Uterus (tissue), 4 donors: ENCODE results near the gene PML. TPM values are rescaled to one million over a fixed set of nuclear protein-coding genes. Genes with fewer than 3 reads are reported as not detected.

Source experiments
- DNase-seq, 2 donors: peaks; one replicate each; pipeline ENCODE4 v3.0.0-alpha.2; 2019 to 2020
- H3K27ac ChIP-seq, 2 donors: fragments of 200-600 bp; sonication (generic); 1 replicate in 1 of 2; 2 replicates in 1 of 2; pipeline ENCODE4 v1.5.1; 2016 to 2018
- H3K27me3 ChIP-seq, 2 donors: fragments of 200-600 bp; sonication (generic); one replicate each; pipeline ENCODE4 v1.5.1; 2018 to 2019; ENCODE audit warnings: control low read depth in 1 of 2
- H3K36me3 ChIP-seq, 2 donors: fragments of 200-600 bp; sonication (generic); one replicate each; pipeline ENCODE4 v1.5.1; 2019; ENCODE audit warnings: control low read depth in 1 of 2
- H3K4me1 ChIP-seq, 2 donors: fragments of 200-600 bp; sonication (generic); one replicate each; pipeline ENCODE4 v1.5.1; 2018 to 2019; ENCODE audit warnings: control low read depth in 1 of 2
- H3K4me3 ChIP-seq, 2 donors: fragments of 200-600 bp; sonication (generic); 1 replicate in 1 of 2; 2 replicates in 1 of 2; pipeline ENCODE4 v1.5.1; 2018 to 2019; ENCODE audit warnings: mild to moderate bottlenecking in 1 of 2
- H3K9me3 ChIP-seq, 2 donors: fragments of 200-600 bp; sonication (generic); one replicate each; pipeline ENCODE4 v1.5.1; 2019; ENCODE audit warnings: control low read depth in 1 of 2
- POLR2A ChIP-seq, 2 donors: fragments of 450-650 bp; IDR thresholded peaks; one replicate each; pipeline ENCODE4 v1.6.1; 2016; ENCODE audit warnings: antibody characterized with exemption in 2 of 2, mild to moderate bottlenecking in 1 of 2, moderate library complexity in 1 of 2
- intact Hi-C: fragments of 100-400 bp; cut with DNase I; formaldehyde crosslinking; loops from one replicate; pipeline ENCODE4 v1.15.1; 2023; ENCODE audit warnings: low total_unique reads
- total RNA-seq, 4 donors: library from RNA; depleted of rRNA in 3 of 4; stranded (reverse); fragments of >200 nt in 3 of 4; gene quantifications; one replicate each; pipeline versions ENCODE4 v1.1.0 to v1.2.4, GENCODE V29; 2014 to 2023
- TF ChIP-seq, protein P1 (sequence below), 4 experiments: fragments of 200-600 bp in 2 of 4; fragments of 450-650 bp in 2 of 4; sonication (generic) in 2 of 4; IDR thresholded peaks; one replicate each; pipeline ENCODE4 v1.5.1; 2016 to 2019; ENCODE audit warnings: antibody characterized with exemption in 4 of 4, mild to moderate bottlenecking in 2 of 4, moderate library complexity in 1 of 4
- donor health status: DM: yes; HTN: yes; CAD: no.

Gene PML
- total RNA-seq, 4 donors from 2014 or later = 39.0 to 118 (median 78.3) TPM

DNA sequence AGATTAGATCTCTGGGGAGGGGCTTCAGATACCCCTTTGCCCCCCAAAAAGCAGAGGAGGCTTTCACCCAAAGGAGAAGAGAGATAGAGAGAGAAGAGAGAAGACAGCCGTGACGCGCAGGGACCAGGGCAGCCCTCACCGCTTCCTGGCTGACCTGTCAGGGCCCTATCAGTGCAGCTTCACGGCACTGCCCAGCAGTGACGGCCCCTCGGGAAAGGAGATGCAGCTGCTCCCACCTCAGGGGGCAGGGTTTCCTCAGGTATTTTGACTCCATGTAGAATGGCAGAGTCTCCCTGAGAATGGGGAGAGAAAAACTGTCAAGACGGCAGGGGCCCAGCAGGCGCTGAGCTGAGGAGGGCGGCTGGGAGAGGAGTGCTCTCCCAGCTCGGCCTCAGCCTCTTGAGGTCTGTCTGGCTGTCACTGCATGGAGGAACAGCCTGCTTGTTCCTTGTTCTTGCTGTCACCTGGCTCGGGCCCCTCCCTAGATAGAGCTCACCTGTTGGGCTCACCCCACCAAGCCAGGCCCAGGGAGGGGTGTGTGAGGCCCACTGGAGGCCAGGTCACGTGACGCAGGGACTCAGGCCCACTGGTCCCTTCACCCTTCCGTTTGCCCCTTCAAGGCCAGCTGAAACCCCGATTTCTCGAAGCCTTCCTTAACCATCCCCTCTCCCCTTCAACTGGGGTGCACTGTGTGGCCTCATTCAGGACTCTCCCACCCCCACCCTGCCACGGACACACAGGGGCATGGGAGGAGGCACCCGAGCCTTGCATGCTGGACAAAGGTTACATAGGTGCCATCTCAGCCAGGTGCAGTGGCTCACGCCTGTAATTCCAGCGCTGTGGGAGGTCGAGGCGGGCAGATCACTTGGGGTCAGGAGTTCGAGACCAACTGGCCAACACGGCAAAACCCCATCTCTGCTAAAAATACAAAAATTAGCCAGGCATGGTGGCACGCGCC is 40.0 kb upstream of the PML start:
- H3K4me1 ChIP-seq = peaks cover 8 to 13% of the 10 kb centered on the region in 2 donors
- H3K27ac ChIP-seq = no peak overlapping the region
- H3K27me3 ChIP-seq = no peaks in the 10 kb centered on the region
- no peaks in the 10 kb centered on the region for H3K9me3 ChIP-seq
- intact Hi-C loops = no loop called here
- no peak for DNase-seq
- H3K36me3 ChIP-seq = no peaks in the 10 kb centered on the region
- H3K4me3 ChIP-seq = no peak overlapping the region
- no peak for TF ChIP-seq POLR2A (IDR thresholded peaks at IDR 0.05)
- TF ChIP-seq, protein P1, sequence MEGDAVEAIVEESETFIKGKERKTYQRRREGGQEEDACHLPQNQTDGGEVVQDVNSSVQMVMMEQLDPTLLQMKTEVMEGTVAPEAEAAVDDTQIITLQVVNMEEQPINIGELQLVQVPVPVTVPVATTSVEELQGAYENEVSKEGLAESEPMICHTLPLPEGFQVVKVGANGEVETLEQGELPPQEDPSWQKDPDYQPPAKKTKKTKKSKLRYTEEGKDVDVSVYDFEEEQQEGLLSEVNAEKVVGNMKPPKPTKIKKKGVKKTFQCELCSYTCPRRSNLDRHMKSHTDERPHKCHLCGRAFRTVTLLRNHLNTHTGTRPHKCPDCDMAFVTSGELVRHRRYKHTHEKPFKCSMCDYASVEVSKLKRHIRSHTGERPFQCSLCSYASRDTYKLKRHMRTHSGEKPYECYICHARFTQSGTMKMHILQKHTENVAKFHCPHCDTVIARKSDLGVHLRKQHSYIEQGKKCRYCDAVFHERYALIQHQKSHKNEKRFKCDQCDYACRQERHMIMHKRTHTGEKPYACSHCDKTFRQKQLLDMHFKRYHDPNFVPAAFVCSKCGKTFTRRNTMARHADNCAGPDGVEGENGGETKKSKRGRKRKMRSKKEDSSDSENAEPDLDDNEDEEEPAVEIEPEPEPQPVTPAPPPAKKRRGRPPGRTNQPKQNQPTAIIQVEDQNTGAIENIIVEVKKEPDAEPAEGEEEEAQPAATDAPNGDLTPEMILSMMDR (IDR thresholded peaks at IDR 0.05) = no peak

DNA sequence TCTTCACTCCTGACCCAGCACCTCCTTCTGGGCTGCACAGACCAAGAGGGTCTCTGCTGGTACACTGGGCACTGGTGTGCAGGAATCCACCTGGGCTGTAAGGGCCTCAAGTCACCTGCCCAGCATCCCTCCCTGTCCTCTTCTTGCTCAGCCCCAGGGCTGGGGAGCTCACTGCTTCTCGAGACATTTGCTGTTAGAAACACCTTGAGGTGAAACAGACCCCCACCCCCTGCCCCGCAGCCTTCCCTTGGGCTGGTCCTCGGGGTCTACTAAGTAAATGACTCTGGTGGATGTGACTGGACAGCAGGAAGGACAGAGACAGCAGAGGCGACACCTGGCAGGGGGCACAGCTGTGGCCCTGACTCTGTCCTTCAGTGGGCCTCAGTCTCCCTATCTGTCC is 39.2 kb upstream of the PML start:
- no peak for DNase-seq
- Histone ChIP-seq H3K4me3 (no peak overlapping the region), H3K9me3 (no peaks in the 10 kb centered on the region), H3K27me3 (no peaks in the 10 kb centered on the region), H3K36me3 (no peaks in the 10 kb centered on the region), H3K4me1 (peaks cover 8 to 13% of the 10 kb centered on the region in 2 donors), H3K27ac (no peak overlapping the region)
- intact Hi-C loops = no loop called here
- TF ChIP-seq POLR2A (IDR thresholded peaks at IDR 0.05) = no peak
- TF ChIP-seq, protein P1 (IDR thresholded peaks at IDR 0.05) = no peak

DNA sequence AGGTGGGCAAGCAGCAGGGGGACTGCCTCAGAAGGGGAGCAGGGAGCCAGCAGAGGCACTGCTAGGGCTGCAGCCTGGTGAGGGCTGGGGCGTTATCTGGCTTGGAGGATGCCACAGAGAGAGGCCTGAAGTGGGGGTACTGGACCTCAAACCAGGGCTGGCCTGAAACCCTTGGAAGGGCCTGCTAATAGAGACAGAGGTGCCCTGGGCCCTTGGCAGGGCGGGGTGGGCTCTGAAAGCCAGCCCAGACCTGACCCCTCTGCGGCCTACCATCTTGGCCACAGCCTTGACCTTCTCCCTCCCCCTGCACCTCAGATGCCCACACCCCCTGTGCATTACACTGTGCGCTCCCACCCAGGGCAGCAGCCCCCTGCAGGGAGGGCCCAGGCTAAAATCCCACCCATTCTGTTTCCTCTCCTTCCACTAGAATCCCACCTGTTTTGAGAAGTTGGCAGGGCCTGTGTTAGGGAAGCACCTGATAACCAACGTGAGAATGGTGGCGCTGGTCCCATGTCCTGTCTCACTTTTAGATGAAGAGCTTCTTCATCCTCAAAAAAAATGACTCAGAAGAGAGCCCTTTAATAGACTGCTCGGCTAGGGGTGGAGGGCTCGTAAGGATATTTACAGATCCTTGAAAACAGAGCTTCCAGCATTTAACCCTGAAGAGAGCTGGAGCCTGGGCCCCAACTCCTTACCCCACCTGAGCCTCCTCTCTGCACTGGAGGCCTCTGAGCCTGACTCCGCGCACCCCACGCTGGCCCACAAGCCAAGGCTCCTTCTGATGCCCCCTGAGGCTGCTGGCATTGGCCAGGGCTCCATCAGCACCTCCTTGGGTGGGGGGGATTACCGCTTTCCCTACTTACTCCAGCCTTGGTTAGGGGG is 38.4 kb upstream of the PML start:
- Histone ChIP-seq H3K36me3 (no peaks in the 10 kb centered on the region), H3K4me3 (no peak overlapping the region), H3K27ac (peak overlapping the region in 1 of 2 donors; percentile 47), H3K27me3 (no peaks in the 10 kb centered on the region), H3K4me1 (peaks cover 8 to 13% of the 10 kb centered on the region in 2 donors), H3K9me3 (no peaks in the 10 kb centered on the region)
- DNase-seq = no peak
- no peak for TF ChIP-seq POLR2A (IDR thresholded peaks at IDR 0.05)
- TF ChIP-seq, protein P1 (IDR thresholded peaks at IDR 0.05) = no peak
- intact Hi-C loops = no loop called here

DNA sequence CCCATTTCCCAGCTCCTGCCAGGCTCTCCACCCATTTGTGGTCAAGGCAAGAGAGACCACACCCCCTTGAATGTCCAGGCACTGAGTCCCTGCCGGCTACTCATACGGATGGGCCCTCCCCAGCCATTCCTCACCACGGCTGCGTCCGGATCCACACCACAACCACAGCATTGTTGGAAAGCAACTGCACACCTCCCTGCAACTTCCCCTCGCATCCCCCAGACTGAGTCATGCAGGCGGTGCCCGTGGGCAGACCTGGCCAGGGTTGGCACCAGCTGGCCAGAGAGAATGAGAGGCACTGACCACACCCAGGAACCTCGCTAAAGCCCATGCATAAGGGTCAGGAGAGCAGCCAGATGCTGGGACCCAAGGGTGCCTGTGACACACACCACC is 37.8 kb upstream of the PML start:
- TF ChIP-seq, protein P1 (IDR thresholded peaks at IDR 0.05) = no peak
- TF ChIP-seq POLR2A (IDR thresholded peaks at IDR 0.05) = no peak
- no peaks in the 10 kb centered on the region for H3K27me3 ChIP-seq
- no peaks in the 10 kb centered on the region for H3K9me3 ChIP-seq
- DNase-seq = peak in 1 of 2 donors; percentile 62
- H3K27ac ChIP-seq = peak overlapping the region; percentile 30 to 47
- intact Hi-C loops = no loop called here
- H3K4me1 ChIP-seq = peaks cover 4 to 9% of the 10 kb centered on the region in 2 donors
- H3K4me3 ChIP-seq = no peak overlapping the region
- H3K36me3 ChIP-seq = no peaks in the 10 kb centered on the region
